Neural progenitor cell (in vitro differentiated cells): ENCODE results near the gene ST3GAL4.

Experiments used
- CTCF ChIP-seq: fragments of 200-600 bp; sonication (generic); IDR thresholded peaks from 2 replicates; pipeline ENCODE4 v1.5.1; 2017; ENCODE audit warnings: antibody characterized with exemption, mild to moderate bottlenecking
- EZH2 ChIP-seq: fragments of 200-600 bp; sonication (generic); IDR thresholded peaks from 2 replicates; pipeline ENCODE4 v1.6.1; 2017; ENCODE audit warnings: antibody characterized with exemption, mild to moderate bottlenecking, moderate library complexity
- EZH2phosphoT487 ChIP-seq: fragments of 200-600 bp; sonication (generic); IDR thresholded peaks from 2 replicates; pipeline ENCODE4 v1.6.1; 2017; ENCODE audit warnings: antibody characterized with exemption

- no peak for TF ChIP-seq CTCF
- TF ChIP-seq EZH2: no peak
- no peak for TF ChIP-seq EZH2phosphoT487
Measured at GRCh38 chr11:126413843-126414405, 58.4 kb downstream of the ST3GAL4 start.
